Measurements from ENCODE around the gene EBF3. TPM values are rescaled to one million over a fixed set of nuclear protein-coding genes. Genes with fewer than 3 reads are reported as not detected.

The EBF3 gene
- total RNA-seq, 1 experiment from 2014 or later: not detected

DNA sequence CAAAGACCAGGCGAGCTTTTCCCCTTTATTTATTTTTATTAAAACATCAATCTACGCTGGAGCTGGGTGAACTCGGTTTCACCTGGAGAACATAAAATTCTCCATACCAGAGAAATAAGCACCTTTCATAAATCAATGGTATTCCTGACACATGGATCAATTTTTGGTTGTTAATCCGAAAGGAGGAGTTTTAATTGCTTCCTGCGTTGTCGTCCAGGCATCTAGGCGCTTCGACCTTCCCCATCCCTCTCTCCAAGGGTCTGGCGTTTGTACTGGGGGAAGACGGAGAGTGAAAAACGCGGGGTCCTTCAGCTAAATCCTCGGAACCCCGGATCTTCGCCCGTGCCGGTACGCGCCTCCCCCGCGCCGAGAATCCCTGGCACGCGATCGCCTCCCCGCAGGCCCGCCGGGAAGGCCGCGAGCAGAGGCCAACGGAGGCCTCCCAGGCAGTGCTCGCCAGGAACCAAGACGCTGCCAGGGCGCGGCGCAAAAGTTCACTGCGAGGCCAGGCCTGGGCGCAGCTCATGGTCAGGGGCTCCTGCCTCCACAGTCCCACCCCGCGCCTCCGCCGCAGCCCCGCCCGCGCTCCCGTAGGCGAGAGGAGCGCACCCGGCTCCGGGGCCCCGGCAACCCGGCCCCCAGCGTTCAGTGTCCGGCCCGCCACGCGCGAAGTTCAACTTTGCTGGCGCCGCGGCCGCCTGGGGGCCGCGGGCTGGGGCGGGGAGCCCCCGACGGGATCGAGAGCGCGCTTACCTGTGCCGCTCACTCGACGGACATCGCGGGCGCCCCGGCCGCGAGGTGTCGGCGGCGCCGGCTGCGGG is 8.3 kb upstream of the EBF3 start:
- H2AFZ ChIP-seq: no peak overlapping the region
- ChIA-PET POLR2A (ENCODE audit: unreplicated experiment) (no interaction called here), CTCF (no interaction called here)
- no peak for DNase-seq
- intact Hi-C loops (cut with micrococcal nuclease; ENCODE audit: unreplicated experiment): no loop called here
- H3K9me2 ChIP-seq (ENCODE audit: insufficient read depth): no peaks in the 10 kb centered on the region
- H3K79me2 ChIP-seq (ENCODE audit: low read depth): no peaks in the 10 kb centered on the region
- H3K9me3 ChIP-seq (ENCODE audit: insufficient read depth, low read depth): no peaks in the 10 kb centered on the region
- H3K27me3 ChIP-seq (ENCODE audit: insufficient read depth, low read depth): peaks cover 18% of the 10 kb centered on the region
- H3K4me2 ChIP-seq: no peak overlapping the region
- TF ChIP-seq, protein P1, sequence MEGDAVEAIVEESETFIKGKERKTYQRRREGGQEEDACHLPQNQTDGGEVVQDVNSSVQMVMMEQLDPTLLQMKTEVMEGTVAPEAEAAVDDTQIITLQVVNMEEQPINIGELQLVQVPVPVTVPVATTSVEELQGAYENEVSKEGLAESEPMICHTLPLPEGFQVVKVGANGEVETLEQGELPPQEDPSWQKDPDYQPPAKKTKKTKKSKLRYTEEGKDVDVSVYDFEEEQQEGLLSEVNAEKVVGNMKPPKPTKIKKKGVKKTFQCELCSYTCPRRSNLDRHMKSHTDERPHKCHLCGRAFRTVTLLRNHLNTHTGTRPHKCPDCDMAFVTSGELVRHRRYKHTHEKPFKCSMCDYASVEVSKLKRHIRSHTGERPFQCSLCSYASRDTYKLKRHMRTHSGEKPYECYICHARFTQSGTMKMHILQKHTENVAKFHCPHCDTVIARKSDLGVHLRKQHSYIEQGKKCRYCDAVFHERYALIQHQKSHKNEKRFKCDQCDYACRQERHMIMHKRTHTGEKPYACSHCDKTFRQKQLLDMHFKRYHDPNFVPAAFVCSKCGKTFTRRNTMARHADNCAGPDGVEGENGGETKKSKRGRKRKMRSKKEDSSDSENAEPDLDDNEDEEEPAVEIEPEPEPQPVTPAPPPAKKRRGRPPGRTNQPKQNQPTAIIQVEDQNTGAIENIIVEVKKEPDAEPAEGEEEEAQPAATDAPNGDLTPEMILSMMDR (conservative IDR thresholded peaks at IDR 0.05): no peak
- no peaks in the 10 kb centered on the region for H4K20me1 ChIP-seq (ENCODE audit: insufficient read depth)
- H3F3A ChIP-seq (ENCODE audit: insufficient read depth, low read depth): no peaks in the 10 kb centered on the region
- no peak overlapping the region for H3K27ac ChIP-seq
- H3K4me3 ChIP-seq: no peak overlapping the region
- no peaks in the 10 kb centered on the region for H3K36me3 ChIP-seq (ENCODE audit: low read depth)
- BruUV-seq (replicated peaks): no TSS peak
- H3K4me1 ChIP-seq (replicated peaks; ENCODE audit: insufficient read depth): no peaks in the 10 kb centered on the region

DNA sequence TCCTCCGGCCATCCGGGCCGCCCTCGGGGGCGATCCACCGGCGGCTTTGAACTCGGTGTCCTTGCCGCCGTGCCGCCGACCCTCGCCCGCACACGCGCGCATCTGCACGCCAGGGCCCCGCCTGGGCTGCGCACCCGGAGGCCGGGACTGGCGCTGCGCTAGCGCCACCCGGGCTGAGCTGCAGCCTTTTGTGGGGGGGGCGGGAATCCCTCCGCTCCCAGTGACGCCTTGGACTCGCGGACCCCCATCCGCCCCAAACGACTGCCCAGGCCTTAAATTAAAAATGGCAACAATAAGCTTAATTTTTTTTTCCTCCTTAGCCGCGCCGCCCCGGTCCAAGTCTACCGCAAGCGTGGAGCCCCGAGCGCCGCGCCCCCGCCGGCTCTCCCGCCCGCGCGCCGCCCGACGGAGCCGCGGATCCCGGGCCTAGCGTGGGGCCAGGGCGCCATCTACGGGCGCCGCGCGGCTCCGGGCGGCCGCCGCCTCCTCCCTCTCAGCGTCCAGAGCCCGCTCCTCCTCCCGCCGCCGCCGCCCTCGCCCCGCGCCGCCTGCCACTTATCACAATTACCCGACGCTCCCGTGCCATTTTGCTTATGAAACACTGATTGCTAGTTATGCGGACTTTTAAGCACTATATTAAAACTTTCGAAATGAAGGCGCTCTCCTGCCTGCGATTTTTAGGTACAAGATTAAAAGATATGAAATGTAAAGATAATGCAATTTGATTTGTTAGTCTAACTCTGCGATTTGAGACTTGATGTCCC is 7.5 kb upstream of the EBF3 start:
- ChIA-PET POLR2A (ENCODE audit: unreplicated experiment) (no interaction called here), CTCF (no interaction called here)
- Histone ChIP-seq H3K4me3 (no peak overlapping the region), H3K4me1 (replicated peaks; ENCODE audit: insufficient read depth) (no peaks in the 10 kb centered on the region), H3K27ac (no peak overlapping the region), H3K79me2 (ENCODE audit: low read depth) (no peaks in the 10 kb centered on the region), H3K36me3 (ENCODE audit: low read depth) (no peaks in the 10 kb centered on the region), H3K27me3 (ENCODE audit: insufficient read depth, low read depth) (peaks cover 18% of the 10 kb centered on the region), H3K9me2 (ENCODE audit: insufficient read depth) (no peaks in the 10 kb centered on the region), H4K20me1 (ENCODE audit: insufficient read depth) (no peaks in the 10 kb centered on the region), H2AFZ (no peak overlapping the region), H3K4me2 (no peak overlapping the region), H3K9me3 (ENCODE audit: insufficient read depth, low read depth) (no peaks in the 10 kb centered on the region), H3F3A (ENCODE audit: insufficient read depth, low read depth) (no peaks in the 10 kb centered on the region)
- no TSS peak for BruUV-seq (replicated peaks)
- intact Hi-C loops (cut with micrococcal nuclease; ENCODE audit: unreplicated experiment): no loop called here
- no peak for DNase-seq
- TF ChIP-seq, protein P1 (conservative IDR thresholded peaks at IDR 0.05): no peak
- TF ChIP-seq EZH2 (IDR thresholded peaks at IDR 0.05; ENCODE audit: low read depth): no peak

DNA sequence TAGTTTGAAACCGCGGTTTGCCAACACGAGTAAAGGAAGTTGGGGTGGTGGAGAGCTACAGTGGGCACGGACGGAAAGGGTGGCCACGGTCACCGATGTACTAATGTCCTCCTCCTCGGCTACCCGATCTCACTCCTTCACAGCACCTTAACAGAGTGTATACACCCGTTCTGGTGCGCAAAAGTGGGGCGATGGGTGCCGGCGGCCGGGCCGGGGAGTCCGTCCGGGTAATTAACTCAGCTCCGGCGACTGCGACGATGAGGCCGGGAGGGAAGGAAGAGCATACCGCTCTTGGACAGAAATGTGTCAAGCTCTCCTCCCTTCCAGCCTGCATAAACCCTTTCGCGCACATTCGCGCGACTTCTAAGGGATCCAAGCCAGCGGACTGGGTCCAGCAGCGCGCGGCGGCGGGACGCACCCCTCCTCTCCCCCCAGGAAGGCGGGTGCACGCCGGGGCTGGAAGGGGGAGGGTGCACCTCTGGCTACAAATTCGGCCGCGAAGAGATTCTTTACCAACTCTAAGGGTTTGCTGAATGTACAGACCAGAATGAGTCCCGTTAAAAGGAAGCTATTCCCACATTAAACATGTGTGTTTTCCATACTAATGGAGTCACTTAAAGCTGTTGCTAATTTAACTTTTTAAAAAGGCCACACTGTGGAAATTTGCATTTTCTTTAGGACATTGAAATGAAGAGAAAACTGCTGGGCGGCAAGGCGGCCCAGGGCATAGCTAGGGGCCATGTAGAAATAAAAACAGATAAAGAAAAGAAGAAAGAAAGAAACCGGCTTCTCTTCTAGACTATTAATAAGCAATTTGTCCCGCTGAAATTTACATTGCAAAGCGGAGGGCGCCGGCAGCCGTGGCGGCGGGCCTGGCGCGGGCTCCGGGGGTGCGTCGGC is 6.6 kb upstream of the EBF3 start:
- no peak overlapping the region for H3K27ac ChIP-seq
- DNase-seq: no peak
- H3K4me2 ChIP-seq: no peak overlapping the region
- H3K27me3 ChIP-seq (ENCODE audit: insufficient read depth, low read depth): peaks cover 13% of the 10 kb centered on the region
- CTCF ChIA-PET: no interaction called here
- no peak for TF ChIP-seq EZH2 (IDR thresholded peaks at IDR 0.05; ENCODE audit: low read depth)
- TF ChIP-seq, protein P1 (conservative IDR thresholded peaks at IDR 0.05): no peak
- H3K36me3 ChIP-seq (ENCODE audit: low read depth): no peaks in the 10 kb centered on the region
- no peak overlapping the region for H2AFZ ChIP-seq
- intact Hi-C loops (cut with micrococcal nuclease; ENCODE audit: unreplicated experiment): no loop called here
- H3K4me1 ChIP-seq (replicated peaks; ENCODE audit: insufficient read depth): no peaks in the 10 kb centered on the region
- H3F3A ChIP-seq (ENCODE audit: insufficient read depth, low read depth): no peaks in the 10 kb centered on the region
- no TSS peak for BruUV-seq (replicated peaks)
- no peaks in the 10 kb centered on the region for H3K79me2 ChIP-seq (ENCODE audit: low read depth)
- POLR2A ChIA-PET (ENCODE audit: unreplicated experiment): no interaction called here
- no peaks in the 10 kb centered on the region for H3K9me3 ChIP-seq (ENCODE audit: insufficient read depth, low read depth)
- H3K9me2 ChIP-seq (ENCODE audit: insufficient read depth): no peaks in the 10 kb centered on the region
- H3K4me3 ChIP-seq: no peak overlapping the region
- no peaks in the 10 kb centered on the region for H4K20me1 ChIP-seq (ENCODE audit: insufficient read depth)

Measured in PC-9 (cell line).